Activated CD4-positive, alpha-beta T cell treated with anti-CD3 and anti-CD28 coated beads, Interleukin-2, Interleukin-4, amounts not matched to agents 100 ng/mL and 50 ng/mL, durations not matched to agents 16 hours and 8 hours (primary cell): ENCODE results near the gene TCTA.
A peak's percentile ranks its signal among the peaks of the same experiment; 100 is the strongest.

ENCODE experiments used
- DNase-seq: peaks from one replicate; pipeline ENCODE4 v3.0.0-alpha.2; 2020; ENCODE audit warnings: low spot score

The TCTA gene

DNA sequence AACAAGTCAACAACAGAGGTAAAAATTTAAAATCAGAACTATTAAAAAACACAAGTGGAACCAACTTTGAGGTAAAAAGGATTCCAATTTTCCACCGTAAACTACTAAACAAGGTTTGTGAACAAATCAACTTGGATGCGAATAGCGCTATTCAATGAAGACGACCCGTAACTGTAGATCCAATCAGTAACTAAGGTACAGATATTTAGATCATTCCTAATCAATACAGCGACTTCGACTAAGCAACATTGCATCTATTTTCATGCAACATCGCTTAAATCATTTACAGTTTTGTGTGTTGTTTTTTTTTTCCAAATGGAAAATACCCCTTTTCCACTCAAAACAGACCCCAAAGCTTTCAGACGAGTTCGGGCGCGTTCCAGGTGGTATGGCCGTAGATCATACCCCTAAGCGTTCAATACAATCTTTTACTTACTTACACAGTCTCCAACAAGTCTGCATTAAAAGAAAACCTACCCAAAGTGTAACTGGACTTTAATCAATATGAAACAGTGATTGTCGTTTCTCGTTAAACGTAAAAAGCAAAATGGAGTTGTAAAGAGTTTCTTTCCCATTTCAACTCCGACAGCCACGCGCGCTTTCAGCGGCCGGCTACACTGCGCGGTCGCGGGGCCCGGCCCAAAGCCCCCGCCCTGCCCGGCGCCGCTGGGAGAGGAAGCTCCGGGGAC, 1.2 kb upstream of the TCTA start:
- DNase-seq = no peak

DNA sequence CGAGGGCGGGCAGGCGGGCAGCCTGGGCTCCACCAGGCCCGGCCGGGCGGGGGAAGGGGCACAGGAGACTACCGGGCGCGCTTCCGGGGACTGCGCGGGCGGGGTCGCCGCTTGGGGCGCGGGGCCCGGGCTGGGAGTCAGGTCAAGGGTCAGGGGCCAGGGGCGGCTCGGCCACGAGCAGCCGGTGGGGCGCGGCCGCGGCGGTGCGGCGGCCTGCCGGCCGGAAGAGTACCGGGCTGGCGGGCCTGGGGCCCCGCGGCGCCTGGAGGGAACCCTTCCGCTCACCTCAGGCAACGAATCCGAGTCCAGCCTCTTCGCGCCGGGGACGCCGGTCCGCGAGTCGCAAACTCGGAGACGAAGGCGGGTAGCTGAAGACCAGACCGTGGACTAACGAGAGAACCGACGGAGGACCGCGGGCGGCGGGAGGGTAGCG, 672 bp upstream of the TCTA start:
- DNase-seq = peak; percentile 40

- no peak for DNase-seq
These were observed 562 bp downstream of the TCTA start for GRCh38 chr3:49412632-49413337.

GRCh38 chr3:49413338-49413734, 1.1 kb downstream of the TCTA start:
- DNase-seq = no peak

GRCh38 chr3:49414753-49415152, 2.5 kb downstream of the TCTA start:
- DNase-seq = no peak

GRCh38 chr3:49415931-49416601, 3.8 kb downstream of the TCTA start:
- DNase-seq = peak; percentile 61

DNA sequence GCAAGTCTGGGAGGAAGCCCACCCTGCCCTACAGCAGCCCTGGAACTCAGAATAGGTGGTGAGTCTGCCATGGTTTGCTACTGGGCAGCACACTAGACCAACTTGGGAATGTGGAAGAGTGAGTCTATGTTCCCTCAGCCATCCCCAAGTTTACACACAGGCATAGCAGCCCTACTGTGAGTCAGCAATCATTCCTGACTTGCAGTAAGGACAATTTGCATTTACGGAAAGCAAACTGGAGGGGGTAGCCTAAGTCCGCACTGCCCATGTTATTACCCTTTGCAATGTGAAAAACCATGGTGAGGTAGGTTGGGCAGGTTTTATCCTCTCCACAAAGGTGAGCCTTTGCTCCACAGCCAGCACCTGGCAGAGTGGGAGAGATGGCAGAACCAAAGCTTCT, 4.6 kb downstream of the TCTA start:
- no peak for DNase-seq

GRCh38 chr3:49417516-49418120, 5.4 kb downstream of the TCTA start:
- no peak for DNase-seq

- no peak for DNase-seq
These were observed 9.7 kb downstream of the TCTA start for GRCh38 chr3:49421890-49422378.

DNA sequence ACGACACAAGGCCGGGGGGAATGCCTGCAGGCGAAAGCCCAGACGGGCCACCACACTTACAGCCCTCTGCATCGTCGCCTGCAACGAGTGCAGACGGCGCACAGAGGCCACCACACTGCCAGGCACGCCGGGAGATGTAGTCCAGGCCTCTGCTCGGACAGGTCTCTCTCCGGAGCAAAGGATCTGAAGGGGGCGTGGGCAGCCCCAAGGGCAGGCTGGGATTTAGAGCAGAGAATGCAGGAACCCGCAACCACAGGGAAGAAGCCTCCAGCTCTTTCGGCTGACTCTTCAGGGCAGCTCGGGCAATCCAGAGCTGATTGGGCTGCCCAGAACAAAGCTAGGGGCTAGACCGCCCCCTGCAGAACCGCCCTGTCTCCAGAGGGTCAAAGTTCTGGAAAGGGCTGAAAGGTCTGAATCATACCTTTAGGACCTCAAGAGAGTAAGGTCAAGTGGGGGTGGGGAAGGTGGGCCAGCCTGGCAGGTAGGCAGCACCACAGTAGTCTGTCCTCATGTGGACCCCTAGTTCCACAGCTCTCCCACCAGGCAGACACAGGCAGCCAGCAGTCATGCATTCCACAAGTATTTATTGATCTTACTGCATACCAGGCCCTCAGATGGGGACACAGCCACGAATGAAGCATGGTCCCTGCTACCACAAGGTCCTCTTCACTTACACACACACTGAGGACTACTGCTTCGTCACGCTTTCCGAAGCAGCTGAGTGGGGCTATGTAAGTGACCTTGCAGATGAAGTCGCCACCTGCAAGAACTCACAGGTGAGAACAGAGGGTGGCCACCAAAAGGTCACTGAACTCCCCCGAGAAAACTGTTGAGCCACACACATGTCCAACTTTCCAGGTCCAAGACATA, 10.4 kb downstream of the TCTA start, which contains the start of gene AMT:
TSS of gene AMT (minus strand) at position 95 of the 870 bp plus-strand sequence. CDS start at position 72, 23 bp downstream.
- no peak for DNase-seq

- DNase-seq = no peak
These were observed 12.6 kb downstream of the TCTA start for GRCh38 chr3:49424816-49425215.

DNA sequence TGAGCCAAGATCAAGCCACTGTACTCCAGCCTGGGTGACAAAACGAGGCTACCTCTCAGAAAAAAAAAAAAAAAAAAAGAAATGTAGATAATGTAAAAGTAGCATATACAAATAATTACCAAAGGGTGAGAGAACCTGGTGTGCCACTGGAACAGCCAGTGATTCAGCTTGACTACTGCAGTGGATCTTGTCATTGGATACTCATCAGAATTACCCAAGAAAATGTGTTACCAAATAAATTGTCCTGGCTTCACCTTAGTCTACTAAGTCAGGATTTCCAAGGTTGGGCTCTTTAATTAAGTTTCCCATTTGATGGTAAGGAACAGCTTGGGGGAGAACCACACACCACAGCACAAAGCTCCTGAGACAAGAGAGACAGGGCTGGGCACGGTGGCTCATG, 15.4 kb downstream of the TCTA start:
- no peak for DNase-seq

DNA sequence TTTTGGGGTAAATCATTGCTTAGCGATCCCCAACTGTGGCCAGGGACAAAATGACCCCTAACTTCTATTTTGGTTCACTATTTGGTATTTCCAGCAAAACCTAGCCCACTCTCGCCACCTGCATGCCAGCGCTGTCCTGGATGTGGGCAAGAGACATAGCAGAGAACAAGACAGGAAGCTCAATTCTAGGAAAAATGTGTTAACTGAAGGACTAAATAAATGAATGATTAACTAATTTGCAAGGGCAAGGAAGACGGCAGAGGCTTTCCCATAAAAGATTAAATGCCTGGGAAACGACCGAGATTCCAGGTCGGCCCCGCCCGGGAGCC, 16.5 kb downstream of the TCTA start:
- DNase-seq = no peak

- no peak for DNase-seq
These were observed 22.5 kb downstream of the TCTA start for GRCh38 chr3:49434731-49435130.

- no peak for DNase-seq
These were observed 33.2 kb downstream of the TCTA start for GRCh38 chr3:49445391-49445790.

DNA sequence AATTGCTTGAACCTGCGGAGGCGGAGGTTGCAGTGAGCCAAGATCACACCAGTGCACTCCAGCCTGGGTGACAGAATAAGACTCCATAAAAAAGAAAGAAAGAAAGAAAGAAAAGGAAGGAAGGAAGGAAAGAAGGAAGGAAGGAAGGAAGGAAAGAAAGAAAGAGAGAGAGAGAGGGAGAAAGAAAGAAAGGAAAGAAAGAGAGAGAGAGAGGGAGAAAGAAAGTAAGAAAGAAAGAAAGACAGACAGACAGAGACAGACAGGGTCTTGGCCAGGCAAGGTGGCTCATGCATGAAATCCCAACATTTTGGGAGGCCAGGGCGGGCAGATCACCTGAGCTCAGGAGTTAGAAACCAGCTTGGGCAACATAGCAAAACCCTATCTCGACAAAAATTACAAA, 41.4 kb downstream of the TCTA start:
- DNase-seq = no peak

GRCh38 chr3:49454458-49454857, 42.2 kb downstream of the TCTA start:
- no peak for DNase-seq

GRCh38 chr3:49454898-49455681, 42.9 kb downstream of the TCTA start:
- no peak for DNase-seq

GRCh38 chr3:49456466-49456865, 44.2 kb downstream of the TCTA start:
- no peak for DNase-seq

- DNase-seq = no peak
These were observed 48.1 kb downstream of the TCTA start for GRCh38 chr3:49460188-49460890.
